Fibroblast of lung (primary cell): Measurements from ENCODE around the gene SLC25A6. TPM values are rescaled to one million over a fixed set of nuclear protein-coding genes. Genes with fewer than 3 reads are reported as not detected.
"Not testable (repeated sequence)": the region's sequence is repeated elsewhere in the genome, so short reads cannot be mapped to it uniquely, and the experiment has no call there.

ENCODE experiments used
- DNase-seq, 2 donors: peaks; one replicate each; pipeline versions ENCODE4 v3.0.0 to v3.0.0-alpha.2; 2010; ENCODE audit warnings: low read depth in 2 of 2
- H2AFZ ChIP-seq: 2 replicates; pipeline ENCODE4 v1.5.1; 2012; ENCODE audit warnings: low read length, control low read depth, inconsistent platforms
- H3K27ac ChIP-seq: 2 replicates; pipeline ENCODE4 v1.5.1; 2011; ENCODE audit warnings: low read length, control low read depth; ENCODE audit not compliant: insufficient read depth
- H3K27me3 ChIP-seq: 2 replicates; pipeline ENCODE4 v1.5.1; 2011; ENCODE audit warnings: mild to moderate bottlenecking, low read length; ENCODE audit not compliant: control insufficient read depth, insufficient read depth
- H3K36me3 ChIP-seq: 2 replicates; pipeline ENCODE4 v1.5.1; 2011; ENCODE audit warnings: low read length; ENCODE audit not compliant: control insufficient read depth, insufficient read depth
- H3K4me1 ChIP-seq: 2 replicates; pipeline ENCODE4 v1.5.1; 2011; ENCODE audit warnings: low read length; ENCODE audit not compliant: control insufficient read depth, insufficient read depth; ENCODE audit errors: extremely low read depth
- H3K4me2 ChIP-seq: 2 replicates; pipeline ENCODE4 v1.5.1; 2011; ENCODE audit warnings: low read length, control low read depth; ENCODE audit not compliant: insufficient read depth; ENCODE audit errors: extremely low read depth
- H3K4me3 ChIP-seq, 4 experiments: fragments of 200-600 bp in 1 of 4; sonication (generic) in 1 of 4; replicated peaks in 1 of 4; 2 replicates each; pipeline ENCODE4 v1.5.1; 2011 to 2016; ENCODE audit warnings: low read length in 4 of 4, low read depth in 3 of 4, mild to moderate bottlenecking in 3 of 4, control low read depth in 2 of 4, inconsistent platforms in 1 of 4, mixed read lengths in 1 of 4; ENCODE audit not compliant: insufficient read depth in 1 of 4; ENCODE audit errors: control extremely low read depth in 1 of 4
- H3K79me2 ChIP-seq: 2 replicates; pipeline ENCODE4 v1.5.1; 2012; ENCODE audit warnings: mild to moderate bottlenecking, low read length, inconsistent platforms; ENCODE audit not compliant: control insufficient read depth, insufficient read depth
- H3K9ac ChIP-seq: 2 replicates; pipeline ENCODE4 v1.5.1; 2011; ENCODE audit warnings: mild to moderate bottlenecking, low read length, control low read depth; ENCODE audit not compliant: insufficient read depth
- H3K9me3 ChIP-seq: 2 replicates; pipeline ENCODE4 v1.5.1; 2012; ENCODE audit warnings: low read depth, low read length; ENCODE audit not compliant: control insufficient read depth, insufficient read depth
- H4K20me1 ChIP-seq: 2 replicates; pipeline ENCODE4 v1.5.1; 2011; ENCODE audit warnings: low read length; ENCODE audit not compliant: control insufficient read depth, insufficient read depth; ENCODE audit errors: extremely low read depth
- EZH2 ChIP-seq: IDR thresholded peaks from 2 replicates; pipeline ENCODE4 v1.5.1; 2012; ENCODE audit warnings: low read length, control low read depth, mild to moderate bottlenecking; ENCODE audit errors: missing control alignments
- polyA plus RNA-seq, 2 donors: library from polyadenylated mRNA; depleted of rRNA in 1 of 2; stranded (reverse) in 1 of 2; unstranded in 1 of 2; fragments of >200 nt; gene quantifications; 2 replicates each; pipeline ENCODE4 v1.2.1, GENCODE V29; 2011 to 2012; ENCODE audit warnings: missing spikeins in 1 of 2
- total RNA-seq: library from RNA; depleted of rRNA; stranded (reverse); fragments of >200 nt; gene quantifications from 2 replicates; pipeline ENCODE4 v1.2.1, GENCODE V29; 2014
- TF ChIP-seq, protein P1 (sequence below), 2 donors: IDR thresholded peaks in 1 of 2; conservative IDR thresholded peaks in 1 of 2; 1 replicate in 1 of 2; 2 replicates in 1 of 2; pipeline ENCODE4 v1.5.1; 2011 to 2012; ENCODE audit warnings: low read length in 2 of 2, control low read depth in 1 of 2, inconsistent platforms in 1 of 2, low read depth in 1 of 2, mild to moderate bottlenecking in 1 of 2

The SLC25A6 gene
- total and polyA plus RNA-seq, 2 donors (not counting 1 experiment from before 2014, with no cell fraction given) = 158 to 220 TPM

DNA sequence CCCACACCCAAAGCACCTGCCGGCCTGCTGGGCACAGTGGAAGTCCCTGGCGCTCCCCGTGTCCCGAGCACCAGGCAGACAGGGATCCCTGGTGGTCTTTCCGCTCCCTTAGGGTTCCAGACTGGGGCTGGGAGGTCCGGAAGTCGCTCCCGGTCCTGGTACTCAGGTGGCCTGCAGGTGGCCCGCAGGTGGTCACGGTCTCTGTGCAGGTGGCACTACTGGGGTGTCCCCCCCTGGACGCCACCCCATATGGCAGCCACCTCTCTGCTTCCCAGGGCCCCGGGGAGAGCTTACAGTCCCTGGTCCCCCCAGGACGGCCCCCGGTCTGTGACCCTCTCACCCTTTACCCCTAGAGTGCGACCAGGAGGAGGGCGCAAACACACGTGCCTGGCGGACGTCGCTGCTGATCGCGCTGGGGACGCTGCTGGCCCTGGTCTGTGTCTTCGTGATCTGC is 13.6 kb downstream of the SLC25A6 start:
- TF ChIP-seq, protein P1, sequence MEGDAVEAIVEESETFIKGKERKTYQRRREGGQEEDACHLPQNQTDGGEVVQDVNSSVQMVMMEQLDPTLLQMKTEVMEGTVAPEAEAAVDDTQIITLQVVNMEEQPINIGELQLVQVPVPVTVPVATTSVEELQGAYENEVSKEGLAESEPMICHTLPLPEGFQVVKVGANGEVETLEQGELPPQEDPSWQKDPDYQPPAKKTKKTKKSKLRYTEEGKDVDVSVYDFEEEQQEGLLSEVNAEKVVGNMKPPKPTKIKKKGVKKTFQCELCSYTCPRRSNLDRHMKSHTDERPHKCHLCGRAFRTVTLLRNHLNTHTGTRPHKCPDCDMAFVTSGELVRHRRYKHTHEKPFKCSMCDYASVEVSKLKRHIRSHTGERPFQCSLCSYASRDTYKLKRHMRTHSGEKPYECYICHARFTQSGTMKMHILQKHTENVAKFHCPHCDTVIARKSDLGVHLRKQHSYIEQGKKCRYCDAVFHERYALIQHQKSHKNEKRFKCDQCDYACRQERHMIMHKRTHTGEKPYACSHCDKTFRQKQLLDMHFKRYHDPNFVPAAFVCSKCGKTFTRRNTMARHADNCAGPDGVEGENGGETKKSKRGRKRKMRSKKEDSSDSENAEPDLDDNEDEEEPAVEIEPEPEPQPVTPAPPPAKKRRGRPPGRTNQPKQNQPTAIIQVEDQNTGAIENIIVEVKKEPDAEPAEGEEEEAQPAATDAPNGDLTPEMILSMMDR (conservative IDR thresholded peaks at IDR 0.05 in 1 of 2, IDR thresholded peaks at IDR 0.05 in 1 of 2; ENCODE audit: low read depth in 1 of 2, low read length in 2 of 2) = no peak
- no peak for TF ChIP-seq EZH2
- DNase-seq = no peak

DNA sequence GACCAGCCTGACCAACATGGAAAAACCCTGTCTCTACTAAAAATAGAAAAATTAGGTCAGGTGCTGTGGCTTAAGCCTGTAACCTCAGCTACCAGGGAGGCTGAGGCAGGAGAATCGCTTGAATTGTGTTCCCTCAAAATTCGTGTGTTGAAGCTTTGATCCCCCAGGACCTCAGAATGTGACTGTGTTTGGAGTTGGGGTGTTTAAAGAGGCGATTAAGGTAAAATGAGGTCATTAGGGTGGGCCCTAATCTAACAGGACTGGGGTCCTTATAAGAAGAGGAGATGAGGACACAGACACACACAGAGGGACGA is 23.6 kb downstream of the SLC25A6 start:
- no peaks in the 10 kb centered on the region for H4K20me1 ChIP-seq
- H3K4me1 ChIP-seq = no peaks in the 10 kb centered on the region
- H3K4me3 ChIP-seq = no peak overlapping the region
- TF ChIP-seq EZH2 = no peak
- TF ChIP-seq, protein P1 (conservative IDR thresholded peaks at IDR 0.05 in 1 of 2, IDR thresholded peaks at IDR 0.05 in 1 of 2; ENCODE audit: low read depth in 1 of 2, low read length in 2 of 2) = no peak
- no peak for DNase-seq
- no peak overlapping the region for H3K9ac ChIP-seq
- no peak overlapping the region for H2AFZ ChIP-seq
- no peak overlapping the region for H3K27ac ChIP-seq
- H3K9me3 ChIP-seq = no peaks in the 10 kb centered on the region
- no peaks in the 10 kb centered on the region for H3K27me3 ChIP-seq
- H3K79me2 ChIP-seq = no peaks in the 10 kb centered on the region
- no peaks in the 10 kb centered on the region for H3K36me3 ChIP-seq
- no peak overlapping the region for H3K4me2 ChIP-seq

More for the DNA sequence above, 13.6 kb downstream of the SLC25A6 start:
- Histone ChIP-seq H2AFZ (no peak overlapping the region), H3K4me1 (peaks cover 1% of the 10 kb centered on the region), H3K79me2 (no peaks in the 10 kb centered on the region), H3K27ac (no peak overlapping the region), H3K9me3 (no peaks in the 10 kb centered on the region), H3K36me3 (no peaks in the 10 kb centered on the region), H3K4me2 (no peak overlapping the region), H4K20me1 (no peaks in the 10 kb centered on the region), H3K27me3 (no peaks in the 10 kb centered on the region), H3K9ac (no peak overlapping the region), H3K4me3 (no peak overlapping the region)

DNA sequence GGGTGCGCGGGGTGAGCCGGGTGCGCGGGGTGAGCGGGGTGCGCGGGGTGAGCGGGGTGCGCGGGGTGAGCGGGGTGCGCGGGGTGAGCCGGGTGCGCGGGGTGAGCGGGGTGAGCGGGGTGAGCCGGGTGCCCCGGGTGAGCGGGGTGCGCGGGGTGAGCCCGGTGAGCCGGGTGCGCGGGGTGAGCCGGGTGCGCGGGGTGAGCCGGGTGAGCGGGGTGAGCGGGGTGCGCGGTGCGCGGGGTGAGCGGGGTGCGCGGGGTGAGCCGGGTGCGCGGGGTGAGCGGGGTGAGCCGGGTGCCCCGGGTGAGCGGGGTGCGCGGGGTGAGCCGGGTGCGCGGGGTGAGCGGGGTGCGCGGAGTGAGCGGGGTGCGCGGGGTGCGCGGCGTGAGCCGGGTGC is 25.6 kb downstream of the SLC25A6 start:
- H3K27me3 ChIP-seq, H3K27ac ChIP-seq, H3K4me3 ChIP-seq, H3K9me3 ChIP-seq, DNase-seq, H3K4me1 ChIP-seq, H3K4me2 ChIP-seq, H3K9ac ChIP-seq, H3K36me3 ChIP-seq, H3K79me2 ChIP-seq, H2AFZ ChIP-seq, H4K20me1 ChIP-seq: not testable (repeated sequence)
